GM20000 (cell line): ENCODE data around the gene SLC15A1.

ENCODE experiments used
- DNase-seq: peaks from one replicate; pipeline ENCODE4 v3.0.0; 2012; ENCODE audit warnings: low spot score
- TF ChIP-seq, protein P1 (sequence below): IDR thresholded peaks from 2 replicates; pipeline ENCODE4 v1.5.1; 2012; ENCODE audit warnings: mild to moderate bottlenecking, control low read depth; ENCODE audit errors: extremely low read depth, missing control alignments

Gene SLC15A1

DNA sequence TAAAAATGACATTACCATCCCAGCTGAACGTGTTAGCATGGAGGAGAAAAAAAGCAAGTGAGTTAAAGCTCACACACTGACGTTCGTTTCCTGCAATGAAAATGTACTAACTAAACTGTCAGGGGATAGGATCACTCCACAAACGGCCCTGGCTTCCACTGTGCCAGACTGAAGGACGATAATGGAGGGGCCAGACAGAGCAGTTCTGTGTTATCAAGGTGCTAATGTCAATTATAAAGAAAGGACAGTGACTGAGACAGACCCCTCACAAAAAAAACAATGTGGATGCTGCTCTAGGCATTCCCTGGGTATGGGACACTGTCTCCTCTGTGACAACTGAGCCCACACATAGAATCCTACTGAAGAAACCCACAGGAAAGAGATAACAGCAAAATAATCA lies 43.7 kb upstream of the SLC15A1 start:
- TF ChIP-seq, protein P1, sequence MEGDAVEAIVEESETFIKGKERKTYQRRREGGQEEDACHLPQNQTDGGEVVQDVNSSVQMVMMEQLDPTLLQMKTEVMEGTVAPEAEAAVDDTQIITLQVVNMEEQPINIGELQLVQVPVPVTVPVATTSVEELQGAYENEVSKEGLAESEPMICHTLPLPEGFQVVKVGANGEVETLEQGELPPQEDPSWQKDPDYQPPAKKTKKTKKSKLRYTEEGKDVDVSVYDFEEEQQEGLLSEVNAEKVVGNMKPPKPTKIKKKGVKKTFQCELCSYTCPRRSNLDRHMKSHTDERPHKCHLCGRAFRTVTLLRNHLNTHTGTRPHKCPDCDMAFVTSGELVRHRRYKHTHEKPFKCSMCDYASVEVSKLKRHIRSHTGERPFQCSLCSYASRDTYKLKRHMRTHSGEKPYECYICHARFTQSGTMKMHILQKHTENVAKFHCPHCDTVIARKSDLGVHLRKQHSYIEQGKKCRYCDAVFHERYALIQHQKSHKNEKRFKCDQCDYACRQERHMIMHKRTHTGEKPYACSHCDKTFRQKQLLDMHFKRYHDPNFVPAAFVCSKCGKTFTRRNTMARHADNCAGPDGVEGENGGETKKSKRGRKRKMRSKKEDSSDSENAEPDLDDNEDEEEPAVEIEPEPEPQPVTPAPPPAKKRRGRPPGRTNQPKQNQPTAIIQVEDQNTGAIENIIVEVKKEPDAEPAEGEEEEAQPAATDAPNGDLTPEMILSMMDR, result no peak
- no peak for DNase-seq

DNA sequence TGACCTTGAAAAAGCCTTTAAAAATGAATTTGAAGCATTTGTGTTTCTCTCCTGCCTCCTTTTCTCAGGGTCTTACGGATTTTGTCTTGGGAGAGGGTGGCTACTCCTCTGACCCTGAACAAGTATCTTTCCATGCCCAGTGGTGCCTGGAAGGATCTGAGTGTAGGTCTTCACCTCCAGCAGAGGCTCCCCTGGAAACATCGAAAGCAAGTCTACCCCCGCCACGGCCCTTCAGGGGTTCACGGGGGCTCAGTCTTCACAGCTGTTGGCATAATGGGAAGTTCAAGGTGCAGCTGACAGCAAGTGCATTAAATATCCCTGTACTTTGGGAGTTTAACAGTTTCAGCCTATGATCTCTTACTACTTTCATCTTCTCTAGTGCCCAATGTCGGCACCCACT lies 42.7 kb upstream of the SLC15A1 start:
- DNase-seq, result no peak
- TF ChIP-seq, protein P1, result no peak

DNA sequence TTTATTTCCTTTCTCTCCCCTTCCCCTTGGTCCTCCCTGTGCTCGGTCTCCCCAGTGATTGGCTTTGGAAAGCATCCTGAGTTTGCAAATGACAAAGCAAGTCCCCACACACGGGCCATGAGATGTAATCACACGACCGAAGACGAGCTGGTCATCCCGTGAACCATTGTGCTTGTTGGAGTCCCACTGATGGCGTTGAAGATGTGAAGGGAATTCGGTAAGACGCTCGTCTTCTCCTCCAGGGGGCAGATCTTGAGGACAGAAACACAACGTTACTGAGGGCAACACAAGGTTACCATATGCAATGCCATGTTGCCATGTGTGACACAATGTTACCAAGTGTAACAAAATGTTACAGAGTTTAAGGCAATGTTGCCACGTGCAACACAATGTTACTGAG lies 42.0 kb upstream of the SLC15A1 start:
- DNase-seq, result no peak
- TF ChIP-seq, protein P1, result no peak

DNA sequence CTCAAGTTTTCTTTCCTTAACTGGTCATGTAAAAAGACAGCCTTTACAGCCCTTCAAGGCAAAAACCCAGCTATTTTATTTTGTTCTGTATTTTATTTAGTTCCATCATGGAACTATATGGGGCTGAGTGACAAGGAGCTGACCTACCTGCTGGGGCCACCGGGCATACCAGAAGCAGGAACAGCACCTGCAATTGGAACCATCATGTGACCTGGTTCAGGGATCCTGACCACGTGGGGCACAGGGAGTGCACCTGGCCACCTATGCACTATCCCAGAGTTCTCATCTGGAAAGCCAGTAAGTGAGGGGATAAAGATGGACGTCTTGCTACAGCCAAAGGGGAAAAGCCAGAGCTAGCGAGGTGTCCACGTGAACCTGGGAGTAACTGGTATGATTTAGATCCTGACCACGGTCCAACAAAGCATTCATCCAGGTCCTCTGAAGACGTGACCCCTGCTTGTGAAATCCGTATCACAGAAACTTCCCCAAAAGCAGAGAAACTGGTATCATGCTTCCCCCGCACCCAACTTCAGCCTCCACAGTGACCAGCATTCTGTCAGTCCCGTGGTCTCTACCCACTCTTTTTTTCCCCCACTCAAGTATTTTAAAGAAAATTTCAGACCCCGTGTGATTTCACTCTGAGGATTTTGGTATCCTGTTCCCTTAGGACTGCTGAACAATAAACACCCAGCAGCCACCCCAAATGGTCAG lies 40.5 kb upstream of the SLC15A1 start:
- no peak for DNase-seq
- TF ChIP-seq, protein P1, result no peak

DNA sequence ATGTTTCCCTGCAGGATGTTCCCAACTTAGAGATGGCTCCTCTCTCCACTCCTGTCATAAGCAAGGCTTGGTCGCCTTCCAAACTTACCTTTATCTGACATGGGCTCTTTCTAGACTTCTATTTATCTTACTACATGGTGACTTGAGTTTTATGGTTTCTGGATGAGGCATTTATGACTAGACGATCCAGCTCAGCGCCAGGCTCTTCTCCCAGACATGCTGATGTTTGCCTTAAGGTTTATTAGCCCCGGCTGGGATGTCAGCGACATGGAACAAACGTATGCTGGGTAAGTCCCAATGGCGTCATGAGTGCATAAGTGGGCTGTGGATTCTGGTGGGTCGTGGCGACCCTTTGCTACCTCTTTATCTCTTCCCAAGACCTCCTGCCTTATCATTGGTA lies 39.8 kb upstream of the SLC15A1 start:
- TF ChIP-seq, protein P1, result no peak
- no peak for DNase-seq

DNA sequence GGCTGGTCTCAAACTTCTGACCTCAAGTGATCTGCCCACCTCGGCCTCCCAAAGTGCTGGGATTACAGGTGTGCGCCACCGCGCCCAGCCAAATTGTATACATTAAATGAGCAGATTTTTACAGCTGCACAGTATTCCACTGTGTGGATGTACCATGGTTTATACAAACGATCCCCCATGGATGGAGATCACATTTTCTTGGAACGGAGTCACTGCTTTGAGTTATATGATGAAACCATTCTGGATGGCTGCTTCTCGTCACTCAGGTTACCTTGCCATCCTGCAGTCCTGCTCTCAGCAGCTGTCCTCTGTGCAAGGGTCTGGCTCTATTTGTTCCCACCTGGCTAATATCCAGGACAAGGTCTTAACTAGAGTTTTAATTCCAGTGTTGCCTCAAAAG lies 39.1 kb upstream of the SLC15A1 start:
- DNase-seq, result no peak
- TF ChIP-seq, protein P1, result no peak

DNA sequence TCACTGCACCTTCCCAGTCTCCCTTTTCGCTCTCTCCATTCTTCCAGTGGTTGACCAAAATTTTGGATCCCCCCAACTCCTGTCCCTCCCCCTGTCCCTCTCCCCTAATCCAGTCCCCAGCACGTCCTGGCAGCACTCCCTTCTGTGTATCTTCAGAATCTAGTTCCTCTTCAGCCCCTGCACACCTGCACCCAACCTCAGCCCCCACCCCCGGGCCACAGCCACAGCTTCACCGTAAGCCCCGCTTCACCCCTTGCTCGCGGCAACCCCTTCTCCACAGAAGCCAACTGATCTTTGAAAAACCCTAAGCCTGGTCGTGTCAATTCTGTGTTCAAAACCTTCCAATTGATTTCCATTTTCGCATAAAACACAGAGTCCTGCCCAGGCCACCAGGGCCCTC lies 35.5 kb upstream of the SLC15A1 start:
- TF ChIP-seq, protein P1, result no peak
- DNase-seq, result no peak
